ENCODE measurements around the gene TMEM234. TPM values are rescaled to one million over a fixed set of nuclear protein-coding genes. Genes with fewer than 3 reads are reported as not detected.

The TMEM234 gene
- total and polyA plus RNA-seq, 2 of the 13 experiments (the other 11 are each of a cell fraction or from before 2014, with no cell fraction given) = 6.1 to 9.0 TPM

GRCh38 chr1:32201011-32201855 is 20.9 kb downstream of the TMEM234 start (continued):
- TF ChIP-seq, protein P1, sequence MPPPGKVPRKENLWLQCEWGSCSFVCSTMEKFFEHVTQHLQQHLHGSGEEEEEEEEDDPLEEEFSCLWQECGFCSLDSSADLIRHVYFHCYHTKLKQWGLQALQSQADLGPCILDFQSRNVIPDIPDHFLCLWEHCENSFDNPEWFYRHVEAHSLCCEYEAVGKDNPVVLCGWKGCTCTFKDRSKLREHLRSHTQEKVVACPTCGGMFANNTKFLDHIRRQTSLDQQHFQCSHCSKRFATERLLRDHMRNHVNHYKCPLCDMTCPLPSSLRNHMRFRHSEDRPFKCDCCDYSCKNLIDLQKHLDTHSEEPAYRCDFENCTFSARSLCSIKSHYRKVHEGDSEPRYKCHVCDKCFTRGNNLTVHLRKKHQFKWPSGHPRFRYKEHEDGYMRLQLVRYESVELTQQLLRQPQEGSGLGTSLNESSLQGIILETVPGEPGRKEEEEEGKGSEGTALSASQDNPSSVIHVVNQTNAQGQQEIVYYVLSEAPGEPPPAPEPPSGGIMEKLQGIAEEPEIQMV (CRISPR knock-in tag; IDR thresholded peaks at IDR 0.05; ENCODE audit: low read depth) = no peak
- TF ChIP-seq SIN3A (IDR thresholded peaks at IDR 0.05; ENCODE audit: borderline replicate concordance, low read depth, low read length) = peak; percentile 29; the same call in 1 of the 2 replicates
- TF ChIP-seq PHF21A (CRISPR knock-in tag; IDR thresholded peaks at IDR 0.05) = 0 out of 2 replicates have a peak, but pooled peaks have one; percentile 44
- no peak for TF ChIP-seq MYNN (CRISPR knock-in tag; IDR thresholded peaks at IDR 0.05; ENCODE audit: low read depth)
- TF ChIP-seq HNRNPLL (IDR thresholded peaks at IDR 0.05; ENCODE audit: low read depth, low read length, poor library complexity, severe bottlenecking) = peak; percentile 36
- TF ChIP-seq SRF (IDR thresholded peaks at IDR 0.05; ENCODE audit: low read depth, low read length) = no peak
- TF ChIP-seq ADNP (CRISPR knock-in tag; IDR thresholded peaks at IDR 0.05) = no peak
- peak; percentile 54; the same call in 1 of the 2 replicates for TF ChIP-seq ATF7-NPFF (CRISPR knock-in tag; IDR thresholded peaks at IDR 0.05; ENCODE audit: low read depth)
- TF ChIP-seq ELF3 (CRISPR knock-in tag; IDR thresholded peaks at IDR 0.05) = no peak
- no peak for TF ChIP-seq ZNF83 (CRISPR knock-in tag; IDR thresholded peaks at IDR 0.05; ENCODE audit: borderline replicate concordance)
- TF ChIP-seq KDM5A (IDR thresholded peaks at IDR 0.05; ENCODE audit: borderline replicate concordance, low read length) = no peak
- TF ChIP-seq, protein P2, sequence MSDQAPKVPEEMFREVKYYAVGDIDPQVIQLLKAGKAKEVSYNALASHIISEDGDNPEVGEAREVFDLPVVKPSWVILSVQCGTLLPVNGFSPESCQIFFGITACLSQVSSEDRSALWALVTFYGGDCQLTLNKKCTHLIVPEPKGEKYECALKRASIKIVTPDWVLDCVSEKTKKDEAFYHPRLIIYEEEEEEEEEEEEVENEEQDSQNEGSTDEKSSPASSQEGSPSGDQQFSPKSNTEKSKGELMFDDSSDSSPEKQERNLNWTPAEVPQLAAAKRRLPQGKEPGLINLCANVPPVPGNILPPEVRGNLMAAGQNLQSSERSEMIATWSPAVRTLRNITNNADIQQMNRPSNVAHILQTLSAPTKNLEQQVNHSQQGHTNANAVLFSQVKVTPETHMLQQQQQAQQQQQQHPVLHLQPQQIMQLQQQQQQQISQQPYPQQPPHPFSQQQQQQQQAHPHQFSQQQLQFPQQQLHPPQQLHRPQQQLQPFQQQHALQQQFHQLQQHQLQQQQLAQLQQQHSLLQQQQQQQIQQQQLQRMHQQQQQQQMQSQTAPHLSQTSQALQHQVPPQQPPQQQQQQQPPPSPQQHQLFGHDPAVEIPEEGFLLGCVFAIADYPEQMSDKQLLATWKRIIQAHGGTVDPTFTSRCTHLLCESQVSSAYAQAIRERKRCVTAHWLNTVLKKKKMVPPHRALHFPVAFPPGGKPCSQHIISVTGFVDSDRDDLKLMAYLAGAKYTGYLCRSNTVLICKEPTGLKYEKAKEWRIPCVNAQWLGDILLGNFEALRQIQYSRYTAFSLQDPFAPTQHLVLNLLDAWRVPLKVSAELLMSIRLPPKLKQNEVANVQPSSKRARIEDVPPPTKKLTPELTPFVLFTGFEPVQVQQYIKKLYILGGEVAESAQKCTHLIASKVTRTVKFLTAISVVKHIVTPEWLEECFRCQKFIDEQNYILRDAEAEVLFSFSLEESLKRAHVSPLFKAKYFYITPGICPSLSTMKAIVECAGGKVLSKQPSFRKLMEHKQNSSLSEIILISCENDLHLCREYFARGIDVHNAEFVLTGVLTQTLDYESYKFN (CRISPR knock-in tag; conservative IDR thresholded peaks at IDR 0.05) = peak; percentile 16; the same call in 1 of the 2 replicates
- TF ChIP-seq ZBTB42 (CRISPR knock-in tag; IDR thresholded peaks at IDR 0.05) = no peak
- TF ChIP-seq HHEX (CRISPR knock-in tag; IDR thresholded peaks at IDR 0.05) = no peak
- TF ChIP-seq ZNF800 (CRISPR knock-in tag; IDR thresholded peaks at IDR 0.05) = peak; percentile 48; the same call in 1 of the 2 replicates
- TF ChIP-seq KAT8 (CRISPR knock-in tag; IDR thresholded peaks at IDR 0.05) = no peak
- TF ChIP-seq AGO1 (IDR thresholded peaks at IDR 0.05; ENCODE audit: low read depth, low read length, poor library complexity, severe bottlenecking) = peak; percentile 77
- no peak for TF ChIP-seq MYC (CRISPR knock-in tag; IDR thresholded peaks at IDR 0.05; ENCODE audit: borderline replicate concordance)
- peak; percentile 77; the same call in 1 of the 2 replicates for TF ChIP-seq ARNT2 (CRISPR knock-in tag; IDR thresholded peaks at IDR 0.05; ENCODE audit: low read depth)
- no peak for TF ChIP-seq ZNF549 (CRISPR knock-in tag; IDR thresholded peaks at IDR 0.05)
- TF ChIP-seq ZSCAN9 (CRISPR knock-in tag; IDR thresholded peaks at IDR 0.05; ENCODE audit: borderline replicate concordance) = no peak
- TF ChIP-seq, protein P3, sequence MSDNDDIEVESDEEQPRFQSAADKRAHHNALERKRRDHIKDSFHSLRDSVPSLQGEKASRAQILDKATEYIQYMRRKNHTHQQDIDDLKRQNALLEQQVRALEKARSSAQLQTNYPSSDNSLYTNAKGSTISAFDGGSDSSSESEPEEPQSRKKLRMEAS (IDR thresholded peaks at IDR 0.05) = 0 out of 2 replicates have a peak, but pooled peaks have one; percentile 12
- TF ChIP-seq PHF8 (CRISPR knock-in tag; IDR thresholded peaks at IDR 0.05) = peak; percentile 29; the same call in 1 of the 2 replicates
